ENCODE measurements around the gene TRDMT1. TPM values are rescaled to one million over a fixed set of nuclear protein-coding genes. Genes with fewer than 3 reads are reported as not detected.

TRDMT1 gene
- total RNA-seq, 8 experiments from 2014 or later = 3.5 to 15.7 (median 10.0) TPM

DNA sequence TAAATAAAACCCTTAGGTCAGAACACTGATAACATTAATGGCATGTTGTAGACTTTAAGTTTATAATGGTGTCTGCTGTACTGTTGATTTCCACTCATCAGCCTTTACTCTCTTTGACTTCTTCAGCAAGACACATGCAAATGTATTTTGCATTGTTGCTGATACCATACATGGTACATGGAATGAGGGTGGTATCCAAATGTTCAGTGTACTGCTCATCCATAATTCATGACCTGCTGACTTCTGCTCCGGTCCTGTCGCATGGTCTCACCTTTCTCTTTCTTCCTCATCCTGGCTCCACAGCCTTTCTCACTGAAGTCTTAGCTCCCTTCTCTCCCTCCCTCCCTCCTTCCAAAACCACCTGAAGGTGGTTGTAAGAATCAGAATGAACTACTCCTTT is 67.2 kb downstream of the TRDMT1 start:
- ATAC-seq (replicated peaks in 6 of 8) = peak in 4 of 8 experiments; percentile 32 to 83 (median 72)
- H3K27ac ChIP-seq = no peak overlapping the region
- no peak overlapping the region for H3K4me3 ChIP-seq
- H3K4me1 ChIP-seq (replicated peaks in 1 of 2) = peaks cover 24 to 36% of the 10 kb centered on the region in 2 donors
- WGBS, 10 experiments = 22 to 93% (median 85%) methylated on average over 2 of the region's 2 CpGs; no CpG with 5 or more reads in 2 of the 10 experiments
- in situ Hi-C loops (cut with MboI; ENCODE audit: low pct_unique_long_range_greater_than_20kb in 2 of 9, low sequenced_read_pairs in 9 of 9, unreplicated experiment in 9 of 9) = no loop called here

DNA sequence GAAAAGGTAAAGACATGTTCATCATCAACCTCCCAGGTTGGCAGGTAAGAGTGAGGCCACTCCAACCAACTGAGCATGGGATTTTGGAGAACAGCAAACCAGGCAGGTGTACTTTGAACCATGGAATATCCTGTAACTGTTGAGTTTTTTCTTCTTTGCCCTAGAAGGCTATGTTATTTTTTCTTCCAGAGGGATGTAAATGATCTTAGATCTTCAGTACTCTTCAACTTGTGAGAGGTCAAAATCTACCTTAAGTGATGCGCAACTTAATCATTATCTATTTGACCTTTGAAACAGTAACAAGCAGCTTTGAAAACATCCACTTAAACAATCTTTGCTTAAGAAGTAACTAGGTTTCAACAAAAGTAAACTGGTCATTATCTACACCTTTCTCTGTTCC is 71.7 kb downstream of the TRDMT1 start, which contains the start of gene CUBN:
Gene CUBN (minus strand): TSS at position 71 of the 400 bp plus-strand sequence. CDS start 46 bp downstream, at position 25.
- in situ Hi-C loops (cut with MboI; ENCODE audit: low pct_unique_long_range_greater_than_20kb in 2 of 9, low sequenced_read_pairs in 9 of 9, unreplicated experiment in 9 of 9) = no loop called here
- ATAC-seq (replicated peaks in 6 of 8) = no peak
- no peak within 1 kb of the TSS for H3K27ac ChIP-seq
- WGBS, 10 experiments = 88 to 100% (median 100%) methylated on average over 1 of the region's 1 CpG; no CpG with 5 or more reads in 2 of the 10 experiments
- peaks cover 5 to 11% of the 10 kb centered on the region in 2 donors for H3K4me1 ChIP-seq (replicated peaks in 1 of 2)
- no peak within 1 kb of the TSS for H3K4me3 ChIP-seq

DNA sequence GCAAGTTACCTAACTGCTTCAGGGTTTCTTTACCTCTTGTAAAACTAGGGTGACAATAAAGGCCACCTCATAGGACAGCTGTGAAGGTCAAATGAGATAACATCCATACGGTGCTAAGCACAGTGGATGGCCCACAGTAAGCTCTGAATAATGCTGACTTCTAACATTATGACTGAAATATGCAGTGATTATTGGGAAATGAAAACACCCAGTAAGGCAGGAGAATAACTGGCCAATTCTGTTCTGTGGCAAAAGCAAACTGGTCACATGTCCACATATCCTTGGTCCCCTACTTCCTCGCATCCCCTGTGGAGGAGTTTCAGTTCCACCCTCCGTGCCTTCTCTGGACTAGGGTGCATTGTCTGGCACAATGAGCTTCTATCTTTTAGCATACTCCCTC is 73.2 kb downstream of the TRDMT1 start:
- peaks cover 5% of the 10 kb centered on the region in 2 donors for H3K4me1 ChIP-seq (replicated peaks in 1 of 2)
- H3K27ac ChIP-seq = no peak overlapping the region
- no peak overlapping the region for H3K4me3 ChIP-seq
- ATAC-seq (replicated peaks in 6 of 8) = peak in 1 of 8 experiments; percentile 71
- WGBS, 10 experiments = 58 to 100% (median 84%) methylated on average over 1 to 3 of the region's 3 CpGs; no CpG with 5 or more reads in 3 of the 10 experiments
- in situ Hi-C loops (cut with MboI; ENCODE audit: low pct_unique_long_range_greater_than_20kb in 2 of 9, low sequenced_read_pairs in 9 of 9, unreplicated experiment in 9 of 9) = no loop called here

DNA sequence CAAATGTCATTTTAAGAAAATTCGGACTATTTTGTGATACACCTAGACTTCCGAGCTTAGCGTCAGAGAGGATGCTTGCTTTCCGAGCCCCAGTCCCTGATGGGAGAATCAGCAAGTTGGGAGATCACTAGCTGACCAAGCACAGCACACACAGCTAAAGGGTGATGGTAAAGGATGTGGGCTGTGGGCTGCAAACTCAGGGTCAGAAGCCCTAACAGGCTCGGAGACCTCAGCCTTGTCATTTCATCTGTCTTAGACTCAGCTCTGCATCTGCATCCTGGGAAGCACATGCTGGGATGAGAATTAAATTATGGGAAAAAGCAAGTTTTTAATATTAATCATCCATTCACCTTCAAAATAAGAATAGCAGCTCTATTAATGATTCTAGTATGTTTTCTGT is 75.1 kb downstream of the TRDMT1 start:
- Histone ChIP-seq H3K27ac (no peak overlapping the region), H3K4me1 (replicated peaks in 1 of 2) (peaks cover 0 to 5% of the 10 kb centered on the region in 2 donors), H3K4me3 (no peak overlapping the region)
- ATAC-seq (replicated peaks in 6 of 8) = no peak
- WGBS, 10 experiments = 81 to 100% (median 96%) methylated on average over 3 to 5 of the region's 5 CpGs; no CpG with 5 or more reads in 2 of the 10 experiments
- in situ Hi-C loops (cut with MboI; ENCODE audit: low pct_unique_long_range_greater_than_20kb in 2 of 9, low sequenced_read_pairs in 9 of 9, unreplicated experiment in 9 of 9) = no loop called here

DNA sequence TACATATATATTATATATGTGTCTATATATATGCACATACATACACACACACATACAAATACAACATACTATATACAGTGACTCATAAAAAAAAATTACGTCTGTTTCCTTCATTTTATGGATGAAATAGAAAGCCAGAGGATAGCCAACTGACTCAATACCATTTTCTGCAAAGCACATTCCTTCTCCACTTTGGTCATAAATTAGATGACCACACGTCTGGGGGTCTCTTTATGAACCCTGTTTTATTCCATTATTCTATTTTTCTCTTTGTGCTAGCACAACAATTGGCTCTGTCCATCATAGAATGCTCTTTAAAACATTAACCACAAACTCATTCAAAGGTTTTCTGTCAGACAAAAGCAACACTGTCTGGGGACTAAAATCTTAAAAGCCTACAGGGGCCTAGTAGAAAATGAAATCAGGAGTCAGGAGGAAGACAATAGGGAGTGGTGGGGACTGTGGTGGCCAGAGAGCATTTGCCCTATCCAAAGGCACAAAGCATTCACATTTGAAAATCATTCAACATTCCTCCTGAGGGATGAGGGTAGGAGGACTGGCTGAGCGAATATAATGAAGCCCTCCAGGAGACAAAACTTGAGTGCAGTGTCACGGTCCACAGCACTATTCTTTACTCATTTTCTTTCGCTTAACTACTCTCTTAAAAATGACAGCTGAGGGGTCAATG is 76.1 kb downstream of the TRDMT1 start:
- in situ Hi-C loops (cut with MboI; ENCODE audit: low pct_unique_long_range_greater_than_20kb in 2 of 9, low sequenced_read_pairs in 9 of 9, unreplicated experiment in 9 of 9) = no loop called here
- ATAC-seq (replicated peaks in 6 of 8) = peak in 4 of 8 experiments; percentile 10 to 90 (median 53)

DNA sequence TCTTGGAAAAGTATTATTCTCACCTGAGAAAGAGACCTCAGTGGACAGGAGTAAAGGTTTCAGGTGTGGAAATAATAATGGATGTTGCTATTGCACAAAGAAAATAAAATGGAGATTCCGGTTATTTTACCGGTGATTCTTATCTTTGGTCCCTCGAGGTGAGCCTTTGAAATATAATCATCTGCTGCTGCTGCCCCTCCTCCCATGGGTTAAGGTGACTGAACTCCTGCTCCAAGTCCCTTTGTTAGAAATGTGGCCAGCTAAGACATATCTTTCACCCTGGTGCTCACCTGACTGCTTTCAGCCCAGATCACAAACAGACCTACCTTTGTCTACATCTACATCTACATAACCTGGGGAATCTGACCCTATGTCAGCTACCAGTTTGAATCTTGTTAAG is 77.5 kb downstream of the TRDMT1 start:
- no peak for ATAC-seq (replicated peaks in 6 of 8)

More for the DNA sequence above, 76.1 kb downstream of the TRDMT1 start:
- 0 to 94% (median 74%) methylated on average over 1 to 5 of the region's 5 CpGs; no CpG with 5 or more reads in 1 of the 10 experiments for WGBS, 10 experiments
- peaks cover 0 to 7% of the 10 kb centered on the region in 2 donors for H3K4me1 ChIP-seq (replicated peaks in 1 of 2)
- H3K4me3 ChIP-seq = no peak overlapping the region
- H3K27ac ChIP-seq = no peak overlapping the region

DNA sequence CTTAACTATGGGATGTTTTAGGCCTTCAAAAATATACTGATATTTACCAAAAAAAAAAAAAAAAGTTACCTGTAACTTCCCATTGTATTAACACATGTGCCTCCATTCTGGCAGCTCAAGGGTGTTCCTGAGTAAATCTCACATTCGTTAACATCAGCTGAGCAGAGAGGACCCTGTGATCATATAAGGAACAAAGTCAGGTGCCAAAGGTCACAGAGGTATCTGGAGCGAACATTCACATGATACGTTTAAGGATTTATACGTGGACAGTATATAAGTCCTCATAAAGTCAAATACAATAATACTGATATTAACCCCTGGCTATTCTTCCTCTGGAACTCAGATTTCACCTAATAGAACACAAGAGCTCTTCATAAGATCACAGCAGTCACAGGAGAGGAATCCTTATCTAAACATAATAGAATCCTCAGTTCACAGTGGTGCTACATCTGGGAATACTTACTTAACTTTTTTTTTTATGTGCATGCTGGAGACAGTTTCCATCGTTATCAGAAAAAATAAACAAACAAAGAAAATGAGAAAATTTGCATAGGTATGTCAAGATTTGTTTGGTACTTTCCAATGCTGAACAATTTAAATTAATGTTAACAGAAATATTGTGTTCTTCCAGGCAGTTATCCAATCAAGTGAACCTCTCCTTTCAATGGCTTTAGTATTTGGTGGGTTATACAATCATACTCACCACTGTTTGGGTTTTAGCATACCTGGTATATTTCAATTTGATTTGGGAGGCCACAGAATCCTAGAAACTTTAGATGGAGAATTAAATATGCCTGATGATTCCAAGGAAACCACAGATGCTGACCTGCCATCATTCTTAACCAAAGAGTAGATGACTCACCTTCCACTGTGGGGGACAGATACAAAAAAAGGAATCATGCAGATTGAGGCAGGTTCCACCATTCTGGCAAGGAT is 78.5 kb downstream of the TRDMT1 start:
- Histone ChIP-seq H3K4me3 (no peak overlapping the region), H3K27ac (no peak overlapping the region), H3K4me1 (replicated peaks in 1 of 2) (peaks cover 0 to 10% of the 10 kb centered on the region in 2 donors)
- in situ Hi-C loops (cut with MboI; ENCODE audit: low pct_unique_long_range_greater_than_20kb in 2 of 9, low sequenced_read_pairs in 9 of 9, unreplicated experiment in 9 of 9) = no loop called here
- peak; percentile 34 to 98 (median 46) for ATAC-seq (replicated peaks in 6 of 8)
- WGBS, 10 experiments = 50 to 100% (median 88%) methylated on average over 1 to 5 of the region's 5 CpGs

More for the DNA sequence above, 77.5 kb downstream of the TRDMT1 start:
- 78 to 100% (median 100%) methylated on average over 3 of the region's 3 CpGs; no CpG with 5 or more reads in 3 of the 10 experiments for WGBS, 10 experiments
- Histone ChIP-seq H3K4me3 (no peak overlapping the region), H3K4me1 (replicated peaks in 1 of 2) (peaks cover 0 to 10% of the 10 kb centered on the region in 2 donors), H3K27ac (no peak overlapping the region)
- in situ Hi-C loops (cut with MboI; ENCODE audit: low pct_unique_long_range_greater_than_20kb in 2 of 9, low sequenced_read_pairs in 9 of 9, unreplicated experiment in 9 of 9) = no loop called here

DNA sequence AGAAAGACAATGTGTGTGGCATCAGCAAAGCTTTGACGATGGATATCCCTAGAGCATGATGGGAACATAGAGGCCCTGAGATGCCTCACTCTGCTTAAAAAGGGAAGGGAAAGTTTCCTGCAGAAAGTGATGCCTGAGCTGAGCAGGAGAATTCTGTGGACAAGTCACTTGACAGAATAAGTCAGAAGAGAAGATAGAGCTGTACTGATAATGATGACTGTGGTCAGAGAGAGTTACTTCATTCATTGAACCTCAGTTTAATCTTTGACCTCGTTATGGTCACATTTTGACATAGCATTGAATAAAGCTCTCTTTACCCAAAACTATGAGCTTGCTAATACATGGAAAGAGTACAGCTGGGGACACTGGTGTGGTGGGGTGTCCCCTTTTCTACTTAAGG is 79.4 kb downstream of the TRDMT1 start:
- no peak overlapping the region for H3K27ac ChIP-seq
- in situ Hi-C loops (cut with MboI; ENCODE audit: low pct_unique_long_range_greater_than_20kb in 2 of 9, low sequenced_read_pairs in 9 of 9, unreplicated experiment in 9 of 9) = no loop called here
- no peak for ATAC-seq (replicated peaks in 6 of 8)
- WGBS, 10 experiments = 43 to 100% (median 91%) methylated on average over 1 to 2 of the region's 2 CpGs
- peaks cover 0 to 10% of the 10 kb centered on the region in 2 donors for H3K4me1 ChIP-seq (replicated peaks in 1 of 2)
- no peak overlapping the region for H3K4me3 ChIP-seq

DNA sequence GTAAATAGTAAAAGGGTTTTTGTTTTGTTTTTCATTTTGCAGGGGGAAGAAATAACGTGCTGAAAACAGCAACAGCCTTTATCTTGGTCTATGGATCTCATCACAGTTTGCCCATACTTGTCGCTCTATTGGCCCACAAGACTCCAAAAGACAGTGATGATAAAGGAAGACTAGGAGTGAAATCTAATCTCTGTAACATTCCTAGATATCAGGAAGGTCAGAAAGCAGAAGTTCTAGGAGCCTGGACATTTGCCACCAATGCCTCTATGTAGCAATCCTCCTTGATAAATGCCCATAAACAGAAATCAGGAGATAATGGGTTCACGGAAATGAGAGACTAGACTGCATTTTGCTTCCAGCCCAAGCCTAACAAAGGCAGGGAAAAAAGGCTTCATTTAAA is 80.8 kb downstream of the TRDMT1 start:
- in situ Hi-C loops (cut with MboI; ENCODE audit: low pct_unique_long_range_greater_than_20kb in 2 of 9, low sequenced_read_pairs in 9 of 9, unreplicated experiment in 9 of 9) = no loop called here
- no peak for ATAC-seq (replicated peaks in 6 of 8)
- Histone ChIP-seq H3K27ac (no peak overlapping the region), H3K4me1 (replicated peaks in 1 of 2) (peaks cover 2 to 10% of the 10 kb centered on the region in 2 donors), H3K4me3 (no peak overlapping the region)
- 68 to 100% (median 91%) methylated on average over 1 to 3 of the region's 3 CpGs; no CpG with 5 or more reads in 2 of the 10 experiments for WGBS, 10 experiments

DNA sequence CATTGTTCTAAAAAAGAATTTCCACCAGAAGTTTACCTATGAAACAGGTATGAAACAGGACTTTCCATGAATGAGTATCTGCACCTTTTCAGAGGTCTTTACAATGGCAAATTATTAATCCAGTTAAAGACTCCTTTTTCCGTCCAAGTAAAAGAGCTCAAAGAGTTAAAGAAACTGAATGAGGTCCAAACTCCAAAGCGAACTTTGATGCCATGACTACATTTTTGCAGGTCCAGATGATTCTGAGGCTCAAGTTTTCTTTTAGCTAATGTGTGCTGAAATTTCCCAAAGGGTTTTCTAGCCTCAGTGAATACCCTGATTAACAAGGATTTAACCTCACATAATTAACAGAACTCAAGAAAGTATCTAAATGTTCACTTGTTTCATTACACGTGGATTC is 81.6 kb downstream of the TRDMT1 start:
- in situ Hi-C loops (cut with MboI; ENCODE audit: low pct_unique_long_range_greater_than_20kb in 2 of 9, low sequenced_read_pairs in 9 of 9, unreplicated experiment in 9 of 9) = no loop called here
- Histone ChIP-seq H3K4me3 (no peak overlapping the region), H3K4me1 (replicated peaks in 1 of 2) (peaks cover 3 to 10% of the 10 kb centered on the region in 2 donors), H3K27ac (no peak overlapping the region)
- WGBS, 10 experiments = 40 to 95% (median 80%) methylated on average over 1 to 3 of the region's 3 CpGs
- ATAC-seq (replicated peaks in 6 of 8) = no peak

DNA sequence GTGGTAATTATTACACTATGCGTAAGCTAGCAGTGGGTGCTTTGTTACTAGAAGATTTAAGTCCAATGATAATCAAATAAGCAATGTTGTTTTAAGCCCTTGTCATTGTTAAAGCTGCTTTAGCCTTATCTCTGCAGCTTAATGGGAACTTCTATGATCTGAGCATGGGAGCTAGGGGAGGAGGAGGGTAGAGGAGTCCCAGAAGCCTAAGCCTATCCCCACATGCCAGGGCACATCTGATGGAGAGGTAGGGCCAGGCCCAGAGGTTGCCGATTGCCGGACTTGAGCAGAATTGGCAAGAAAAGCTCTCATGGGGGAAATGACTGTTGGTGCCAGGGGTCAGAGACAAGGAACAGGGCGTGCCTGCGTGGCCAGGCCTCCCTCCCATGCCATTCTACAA is 85.3 kb downstream of the TRDMT1 start:
- ATAC-seq (replicated peaks in 6 of 8) = no peak
- Histone ChIP-seq H3K4me1 (replicated peaks in 1 of 2) (peaks cover 3 to 5% of the 10 kb centered on the region in 2 donors), H3K27ac (no peak overlapping the region), H3K4me3 (no peak overlapping the region)
- 37 to 100% (median 100%) methylated on average over 1 to 3 of the region's 5 CpGs; no CpG with 5 or more reads in 1 of the 10 experiments for WGBS, 10 experiments
- in situ Hi-C loops (cut with MboI; ENCODE audit: low pct_unique_long_range_greater_than_20kb in 2 of 9, low sequenced_read_pairs in 9 of 9, unreplicated experiment in 9 of 9) = no loop called here

DNA sequence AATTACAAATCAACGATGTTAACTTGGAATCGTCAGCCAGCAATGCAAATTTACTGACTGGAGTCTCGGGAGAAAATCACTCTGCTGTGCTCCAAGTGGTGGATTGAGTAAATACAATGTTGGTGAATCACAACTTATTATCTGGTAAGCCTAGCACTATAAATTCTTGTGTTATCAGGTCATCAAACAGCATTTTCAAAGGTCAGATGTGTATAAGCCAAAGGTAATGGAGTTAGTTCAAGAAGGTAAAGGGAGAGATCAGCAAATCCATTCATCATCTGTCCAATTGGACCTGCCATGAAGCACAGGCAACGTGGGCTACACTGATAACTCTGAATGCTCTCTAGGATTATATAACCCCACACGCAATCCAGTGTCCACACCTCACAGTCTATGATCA is 85.8 kb downstream of the TRDMT1 start:
- WGBS, 10 experiments = 62 to 100% (median 80%) methylated on average over 1 to 5 of the region's 5 CpGs; no CpG with 5 or more reads in 3 of the 10 experiments
- in situ Hi-C loops (cut with MboI; ENCODE audit: low pct_unique_long_range_greater_than_20kb in 2 of 9, low sequenced_read_pairs in 9 of 9, unreplicated experiment in 9 of 9) = no loop called here
- peak in 4 of 8 experiments; percentile 16 to 70 (median 57) for ATAC-seq (replicated peaks in 6 of 8)
- Histone ChIP-seq H3K27ac (no peak overlapping the region), H3K4me3 (no peak overlapping the region), H3K4me1 (replicated peaks in 1 of 2) (peaks cover 3 to 5% of the 10 kb centered on the region in 2 donors)

All from motor neuron (in vitro differentiated cells).